Endothelial cell (in vitro differentiated cells): ENCODE measurements around the gene C2CD4D. TPM values are rescaled to one million over a fixed set of nuclear protein-coding genes. Genes with fewer than 3 reads are reported as not detected.
A peak's percentile ranks its signal among the peaks of the same experiment; 100 is the strongest.

Experiments used
- DNase-seq: peaks from one replicate; pipeline ENCODE4 v3.0.0; 2021; ENCODE audit warnings: low spot score
- H3K27ac Mint-ChIP-seq: one replicate; pipeline ENCODE4 v1.8.0; 2021; ENCODE audit warnings: mixed read lengths, inconsistent platforms; ENCODE audit not compliant: unreplicated experiment
- H3K27me3 Mint-ChIP-seq: one replicate; pipeline ENCODE4 v1.8.0; 2021; ENCODE audit warnings: mild to moderate bottlenecking, moderate library complexity, mixed read lengths, inconsistent platforms; ENCODE audit not compliant: unreplicated experiment
- H3K36me3 Mint-ChIP-seq: one replicate; pipeline ENCODE4 v1.8.0; 2021; ENCODE audit warnings: mild to moderate bottlenecking, low read depth, mixed read lengths, inconsistent platforms; ENCODE audit not compliant: unreplicated experiment
- H3K4me1 Mint-ChIP-seq: one replicate; pipeline ENCODE4 v1.8.0; 2021; ENCODE audit warnings: mild to moderate bottlenecking, mixed read lengths, inconsistent platforms; ENCODE audit not compliant: unreplicated experiment
- H3K4me3 Mint-ChIP-seq: one replicate; pipeline ENCODE4 v1.8.0; 2021; ENCODE audit warnings: mild to moderate bottlenecking, mixed read lengths, inconsistent platforms; ENCODE audit not compliant: unreplicated experiment
- H3K9me3 Mint-ChIP-seq: one replicate; pipeline ENCODE4 v1.8.0; 2021; ENCODE audit warnings: mixed read lengths, inconsistent platforms; ENCODE audit not compliant: unreplicated experiment
- CTCF ChIP-seq: fragments of 200-600 bp; sonication (generic); IDR thresholded peaks from one replicate; pipeline ENCODE4 v1.5.0; 2021; ENCODE audit warnings: antibody characterized with exemption; ENCODE audit not compliant: unreplicated experiment
- total RNA-seq: library from RNA; stranded (reverse); fragmentation: NEBNext Ultra II Directional; extraction: Animal tissue kit (Norgen Biotek cat#: 25700); gene quantifications from one replicate; pipeline ENCODE4 v1.2.1, GENCODE V29; 2021; ENCODE audit not compliant: unreplicated experiment

C2CD4D gene
- total RNA-seq, 1 donor from 2014 or later: 0.95 TPM

- TF ChIP-seq CTCF: no peak
- DNase-seq: no peak
- peaks cover 10% of the 10 kb centered on the region for H3K27me3 Mint-ChIP-seq
- no peaks in the 10 kb centered on the region for H3K9me3 Mint-ChIP-seq
- no peaks in the 10 kb centered on the region for H3K36me3 Mint-ChIP-seq
- peak overlapping the region; percentile 52 for H3K4me3 Mint-ChIP-seq
- peaks cover 60% of the 10 kb centered on the region for H3K4me1 Mint-ChIP-seq
- H3K27ac Mint-ChIP-seq: peak overlapping the region; percentile 84
Observed at GRCh38 chr1:151829352-151830046, 10.1 kb downstream of the C2CD4D start.

- H3K4me1 Mint-ChIP-seq: peaks cover 61% of the 10 kb centered on the region
- no peaks in the 10 kb centered on the region for H3K9me3 Mint-ChIP-seq
- H3K27me3 Mint-ChIP-seq: peaks cover 10% of the 10 kb centered on the region
- peak overlapping the region; percentile 52 for H3K4me3 Mint-ChIP-seq
- DNase-seq: peak; percentile 69
- peak overlapping the region; percentile 84 for H3K27ac Mint-ChIP-seq
- peaks cover 2% of the 10 kb centered on the region for H3K36me3 Mint-ChIP-seq
- no peak for TF ChIP-seq CTCF
Observed at GRCh38 chr1:151828921-151829320, 10.7 kb downstream of the C2CD4D start.

DNA sequence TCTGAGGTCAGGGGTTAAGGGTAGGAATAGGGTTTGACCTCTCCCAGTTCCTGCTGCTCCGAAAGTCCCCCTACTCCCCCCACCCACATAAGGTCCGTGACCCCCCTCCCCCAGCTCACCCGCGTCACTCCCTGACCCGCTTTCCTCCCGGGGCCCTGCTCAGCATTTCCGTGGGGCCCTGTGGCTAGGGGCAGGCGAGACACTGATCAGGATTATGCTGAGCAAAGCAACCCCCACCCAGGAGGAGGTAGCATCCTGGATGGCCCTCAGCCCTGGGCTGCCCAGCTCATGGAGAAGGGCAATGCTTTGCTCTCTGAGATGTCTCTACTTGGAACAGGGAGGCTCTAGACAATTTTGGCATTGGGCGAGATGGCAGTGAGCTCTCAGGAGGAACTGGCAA, 11.8 kb downstream of the C2CD4D start:
- H3K9me3 Mint-ChIP-seq: no peaks in the 10 kb centered on the region
- no peak for DNase-seq
- TF ChIP-seq CTCF: no peak
- peaks cover 66% of the 10 kb centered on the region for H3K4me1 Mint-ChIP-seq
- H3K27me3 Mint-ChIP-seq: peaks cover 14% of the 10 kb centered on the region
- peak overlapping the region; percentile 72 for H3K4me3 Mint-ChIP-seq
- peaks cover 3% of the 10 kb centered on the region for H3K36me3 Mint-ChIP-seq
- H3K27ac Mint-ChIP-seq: peak overlapping the region; percentile 19

DNA sequence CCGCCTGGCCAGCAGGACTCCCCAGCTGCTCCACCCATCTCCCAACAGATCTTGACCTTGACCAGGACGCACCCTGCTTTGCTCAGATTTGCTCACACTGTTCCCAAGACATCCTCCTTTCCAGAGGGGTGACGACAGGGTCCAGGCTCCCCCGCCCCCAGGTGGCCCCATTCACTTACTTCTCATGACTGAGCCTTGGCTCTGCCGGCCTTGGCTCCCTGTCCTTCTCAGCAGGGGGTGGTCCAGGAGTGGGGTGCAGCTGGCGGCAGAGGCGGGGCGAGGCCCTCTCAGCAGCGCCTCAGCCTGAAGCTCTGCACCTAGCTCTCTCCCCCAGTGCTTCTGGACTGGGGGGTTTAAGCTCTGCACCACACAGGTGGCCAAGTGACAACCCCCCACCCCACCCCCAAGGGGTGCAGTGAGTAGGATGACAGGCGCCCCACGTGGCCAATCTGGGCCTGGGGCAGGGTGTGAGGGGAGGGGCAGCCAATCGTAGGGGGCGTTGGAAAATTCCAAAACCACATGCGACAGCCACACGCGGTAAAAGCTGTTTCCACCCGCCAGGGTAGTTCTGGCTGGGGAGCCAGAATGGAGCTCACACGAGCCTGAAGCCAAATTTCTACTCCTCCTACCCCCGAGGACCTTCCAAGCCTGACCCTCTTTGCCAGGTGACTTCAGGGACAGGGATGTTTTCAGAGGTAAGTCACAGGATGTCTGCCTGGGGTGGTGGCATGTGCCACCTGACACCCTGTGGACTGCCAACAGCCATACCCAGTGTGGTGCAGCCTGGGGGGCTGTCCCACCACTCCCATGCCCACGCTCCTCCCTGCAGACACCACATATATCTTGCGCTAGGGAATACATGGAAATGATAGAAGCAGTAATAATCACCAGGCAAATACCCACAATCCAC, 13.6 kb downstream of the C2CD4D start:
- no peak for TF ChIP-seq CTCF
- H3K36me3 Mint-ChIP-seq: peaks cover 3% of the 10 kb centered on the region
- peaks cover 15% of the 10 kb centered on the region for H3K27me3 Mint-ChIP-seq
- no peaks in the 10 kb centered on the region for H3K9me3 Mint-ChIP-seq
- no peak overlapping the region for H3K4me3 Mint-ChIP-seq
- no peak for DNase-seq
- H3K27ac Mint-ChIP-seq: no peak overlapping the region
- H3K4me1 Mint-ChIP-seq: peaks cover 67% of the 10 kb centered on the region

GRCh38 chr1:151825204-151825603, 14.4 kb downstream of the C2CD4D start:
- Mint-ChIP-seq H3K27me3 (peaks cover 13% of the 10 kb centered on the region), H3K9me3 (no peaks in the 10 kb centered on the region), H3K4me3 (no peak overlapping the region), H3K27ac (no peak overlapping the region), H3K4me1 (peaks cover 61% of the 10 kb centered on the region), H3K36me3 (peaks cover 3% of the 10 kb centered on the region)
- no peak for DNase-seq
- TF ChIP-seq CTCF: no peak
